Mesenchymal stem cell (in vitro differentiated cells and primary cell): Measurements from ENCODE around the gene FAM241A.

Source experiments
- DNase-seq: peaks from one replicate; pipeline ENCODE4 v3.0.0-alpha.2; 2013
- H2AFZ ChIP-seq: one replicate; pipeline ENCODE4 v1.6.1; 2013; ENCODE audit warnings: low read depth, mild to moderate bottlenecking, control low read depth, inconsistent platforms, low read length, moderate library complexity
- H2AK5ac ChIP-seq: 2 replicates; pipeline ENCODE4 v1.6.1; 2013; ENCODE audit warnings: low read length, moderate library complexity, mild to moderate bottlenecking, inconsistent platforms; ENCODE audit not compliant: severe bottlenecking
- H2BK120ac ChIP-seq: one replicate; pipeline ENCODE4 v1.6.1; 2013; ENCODE audit warnings: low read depth, mild to moderate bottlenecking, inconsistent platforms, low read length, moderate library complexity
- H2BK12ac ChIP-seq, 2 experiments: one replicate each; pipeline ENCODE4 v1.6.1; 2013; ENCODE audit warnings: inconsistent platforms in 2 of 2, low read length in 2 of 2, mild to moderate bottlenecking in 2 of 2, moderate library complexity in 2 of 2, control low read depth in 1 of 2
- H2BK15ac ChIP-seq: one replicate; pipeline ENCODE4 v1.6.1; 2013; ENCODE audit warnings: mild to moderate bottlenecking, low read depth, inconsistent platforms; ENCODE audit not compliant: poor library complexity, severe bottlenecking
- H2BK5ac ChIP-seq: 2 replicates; pipeline ENCODE4 v1.6.1; 2013; ENCODE audit warnings: low read depth, mild to moderate bottlenecking, low read length, control low read depth, inconsistent platforms; ENCODE audit not compliant: poor library complexity, severe bottlenecking
- H3K14ac ChIP-seq, 2 experiments: one replicate each; pipeline ENCODE4 v1.6.1; 2013; ENCODE audit warnings: inconsistent platforms in 2 of 2, low read length in 2 of 2, control low read depth in 1 of 2, mild to moderate bottlenecking in 1 of 2, moderate library complexity in 1 of 2
- H3K18ac ChIP-seq, 2 experiments: one replicate each; pipeline ENCODE4 v1.6.1; 2013; ENCODE audit warnings: inconsistent platforms in 2 of 2, low read length in 2 of 2, control low read depth in 1 of 2, low read depth in 1 of 2, mild to moderate bottlenecking in 1 of 2
- H3K23ac ChIP-seq, 2 experiments: one replicate each; pipeline ENCODE4 v1.6.1; 2013; ENCODE audit warnings: inconsistent platforms in 2 of 2, low read length in 2 of 2, mild to moderate bottlenecking in 2 of 2, moderate library complexity in 2 of 2, control low read depth in 1 of 2
- H3K27ac ChIP-seq: 2 replicates; pipeline ENCODE4 v1.5.1; 2013; ENCODE audit warnings: mild to moderate bottlenecking, moderate library complexity, low read length, control low read depth, inconsistent platforms; ENCODE audit not compliant: poor library complexity, severe bottlenecking
- H3K27me3 ChIP-seq, 2 experiments: 2 replicates each; pipeline versions ENCODE4 v1.6.1 to v1.7.0; 2013; ENCODE audit warnings: low read length in 2 of 2, mild to moderate bottlenecking in 2 of 2, moderate library complexity in 2 of 2, control low read depth in 1 of 2, inconsistent platforms in 1 of 2; ENCODE audit not compliant: control insufficient read depth in 1 of 2, insufficient read depth in 1 of 2
- H3K36me3 ChIP-seq, 2 experiments: 2 replicates each; pipeline versions ENCODE4 v1.6.1 to v1.7.0; 2013; ENCODE audit warnings: low read length in 2 of 2, control low read depth in 1 of 2, inconsistent platforms in 1 of 2, low read depth in 1 of 2, mild to moderate bottlenecking in 1 of 2; ENCODE audit not compliant: insufficient read depth in 2 of 2, control insufficient read depth in 1 of 2
- H3K4ac ChIP-seq, 2 experiments: one replicate each; pipeline ENCODE4 v1.6.1; 2013; ENCODE audit warnings: inconsistent platforms in 2 of 2, low read length in 2 of 2, mild to moderate bottlenecking in 2 of 2, moderate library complexity in 2 of 2, control low read depth in 1 of 2, low read depth in 1 of 2
- H3K4me1 ChIP-seq: 2 replicates; pipeline ENCODE4 v1.6.1; 2013; ENCODE audit warnings: low read depth, low read length, control low read depth; ENCODE audit not compliant: control insufficient read depth, insufficient read depth
- H3K4me2 ChIP-seq: 2 replicates; pipeline ENCODE4 v1.6.1; 2013; ENCODE audit warnings: low read length, mild to moderate bottlenecking, inconsistent platforms; ENCODE audit not compliant: poor library complexity, severe bottlenecking
- H3K4me3 ChIP-seq, 2 experiments: 2 replicates each; pipeline versions ENCODE4 v1.5.1 to v1.7.0; 2013; ENCODE audit warnings: low read length in 2 of 2, mild to moderate bottlenecking in 2 of 2, control low read depth in 1 of 2, low read depth in 1 of 2; ENCODE audit not compliant: insufficient read depth in 1 of 2
- H3K79me1 ChIP-seq: replicated peaks from 2 replicates; pipeline ENCODE4 v1.6.1; 2013; ENCODE audit warnings: mild to moderate bottlenecking, control low read depth, low read length, inconsistent platforms; ENCODE audit not compliant: poor library complexity, severe bottlenecking
- H3K9ac ChIP-seq: 2 replicates; pipeline ENCODE4 v1.7.0; 2013; ENCODE audit warnings: mild to moderate bottlenecking, low read length, moderate library complexity
- H3K9me3 ChIP-seq: 2 replicates; pipeline ENCODE4 v1.7.0; 2013; ENCODE audit warnings: mild to moderate bottlenecking, low read length; ENCODE audit not compliant: control insufficient read depth
- H4K8ac ChIP-seq: one replicate; pipeline ENCODE4 v1.6.1; 2013; ENCODE audit warnings: inconsistent platforms, mild to moderate bottlenecking, low read length, moderate library complexity
- H4K91ac ChIP-seq: one replicate; pipeline ENCODE4 v1.6.1; 2013; ENCODE audit warnings: mild to moderate bottlenecking, low read length, inconsistent platforms
- WGBS: methylation state at CpG from one replicate; pipeline ENCODE4 v1.1.7; 2013; ENCODE audit warnings: mixed read lengths; 5-methylcytosine and 5-hydroxymethylcytosine counted together

Gene FAM241A

DNA sequence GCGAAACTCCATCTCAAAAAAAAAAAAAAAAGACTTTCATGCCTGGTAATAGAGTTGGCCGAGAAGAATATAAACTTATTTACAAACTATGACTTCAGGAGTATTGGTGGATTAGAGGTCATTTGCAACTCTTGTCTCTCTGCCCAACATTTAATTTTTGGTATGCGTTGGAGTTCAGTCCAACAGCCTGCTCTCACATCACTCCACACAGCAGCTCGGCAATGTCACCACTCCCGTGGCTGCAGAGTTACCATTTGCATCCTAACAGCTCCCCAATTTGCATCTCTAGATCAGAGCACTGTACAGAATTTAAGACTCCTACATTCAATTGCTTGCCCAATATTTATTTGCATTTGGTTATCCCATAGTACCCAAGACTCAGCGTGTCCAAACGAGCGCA, 45.4 kb downstream of the FAM241A start:
- no peak overlapping the region for H3K18ac ChIP-seq
- no peak overlapping the region for H2AK5ac ChIP-seq
- no peak for DNase-seq
- no peak overlapping the region for H4K91ac ChIP-seq
- H2AFZ ChIP-seq: no peak overlapping the region
- H2BK120ac ChIP-seq: no peak overlapping the region
- no peaks in the 10 kb centered on the region for H3K4me1 ChIP-seq
- H3K36me3 ChIP-seq: peaks cover 0 to 2% of the 10 kb centered on the region in 2 experiments
- no peak overlapping the region for H2BK5ac ChIP-seq
- no peak overlapping the region for H2BK15ac ChIP-seq
- H3K4me2 ChIP-seq: no peak overlapping the region
- no peaks in the 10 kb centered on the region for H3K79me1 ChIP-seq
- H3K9me3 ChIP-seq: no peaks in the 10 kb centered on the region
- H3K23ac ChIP-seq: no peak overlapping the region
- no peaks in the 10 kb centered on the region for H3K27me3 ChIP-seq
- H3K4ac ChIP-seq: no peak overlapping the region
- H3K27ac ChIP-seq: no peak overlapping the region
- H4K8ac ChIP-seq: no peak overlapping the region
- no peak overlapping the region for H3K4me3 ChIP-seq
- H2BK12ac ChIP-seq: no peak overlapping the region
- WGBS: 92% methylated on average over 6 of the region's 8 CpGs
- H3K9ac ChIP-seq: no peak overlapping the region
- no peak overlapping the region for H3K14ac ChIP-seq

DNA sequence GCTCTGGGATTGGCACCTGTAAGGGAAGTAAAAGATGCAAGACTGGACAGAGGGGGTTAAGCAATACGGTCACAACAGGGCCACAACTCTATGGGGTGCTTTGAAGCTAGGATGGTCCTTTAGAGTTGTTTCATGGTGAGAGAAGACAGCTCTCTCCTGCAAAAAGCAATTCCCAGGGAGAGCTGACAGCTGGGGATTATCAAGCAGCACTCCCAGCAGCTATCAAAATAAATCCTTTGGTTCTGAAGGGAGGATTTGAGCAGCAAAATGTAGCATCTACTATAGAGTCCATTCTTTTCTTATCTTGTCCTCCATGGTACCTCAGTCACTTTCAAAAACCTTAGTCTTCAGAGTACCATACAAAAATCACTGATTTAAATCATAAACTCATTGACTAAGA, 51.2 kb downstream of the FAM241A start:
- no peaks in the 10 kb centered on the region for H3K79me1 ChIP-seq
- H4K8ac ChIP-seq: no peak overlapping the region
- H3K4me3 ChIP-seq: no peak overlapping the region
- no peak overlapping the region for H4K91ac ChIP-seq
- no peak overlapping the region for H2AFZ ChIP-seq
- H2BK120ac ChIP-seq: no peak overlapping the region
- H3K18ac ChIP-seq: no peak overlapping the region
- H3K9ac ChIP-seq: no peak overlapping the region
- H3K27ac ChIP-seq: no peak overlapping the region
- no peak overlapping the region for H3K23ac ChIP-seq
- H2AK5ac ChIP-seq: no peak overlapping the region
- 82% methylated on average over 1 of the region's 1 CpG for WGBS
- H3K9me3 ChIP-seq: no peaks in the 10 kb centered on the region
- no peak overlapping the region for H3K14ac ChIP-seq
- H3K36me3 ChIP-seq: no peaks in the 10 kb centered on the region
- H2BK15ac ChIP-seq: no peak overlapping the region
- no peaks in the 10 kb centered on the region for H3K27me3 ChIP-seq
- no peaks in the 10 kb centered on the region for H3K4me1 ChIP-seq
- H3K4me2 ChIP-seq: no peak overlapping the region
- DNase-seq: no peak
- H3K4ac ChIP-seq: no peak overlapping the region
- H2BK12ac ChIP-seq: no peak overlapping the region
- H2BK5ac ChIP-seq: no peak overlapping the region

DNA sequence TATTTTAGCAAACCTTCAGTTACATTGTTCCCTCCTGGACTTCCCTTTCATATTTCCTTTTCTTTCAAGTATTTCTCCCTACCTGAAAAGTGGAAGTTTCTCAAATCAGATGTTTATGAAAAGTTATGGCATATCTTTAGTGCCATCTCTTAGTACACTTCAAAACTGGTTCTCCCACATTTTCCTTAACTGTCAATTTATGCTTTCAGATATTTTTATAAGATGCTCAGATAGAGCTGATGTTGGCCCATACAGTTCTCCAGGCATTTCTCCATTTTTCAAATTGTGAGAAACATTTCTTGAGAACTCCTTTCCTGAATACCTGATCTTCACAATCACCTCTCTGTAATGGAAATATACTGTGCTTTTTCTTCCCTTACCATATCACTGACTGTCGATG, 53.8 kb downstream of the FAM241A start:
- Histone ChIP-seq H3K27me3 (no peaks in the 10 kb centered on the region), H2AFZ (no peak overlapping the region), H3K36me3 (no peaks in the 10 kb centered on the region), H2BK12ac (no peak overlapping the region), H2BK15ac (no peak overlapping the region), H3K9ac (no peak overlapping the region), H3K4ac (no peak overlapping the region), H2BK120ac (no peak overlapping the region), H3K9me3 (no peaks in the 10 kb centered on the region), H3K4me2 (no peak overlapping the region), H3K23ac (no peak overlapping the region), H3K4me1 (no peaks in the 10 kb centered on the region), H3K18ac (no peak overlapping the region), H4K8ac (no peak overlapping the region), H2BK5ac (no peak overlapping the region), H3K79me1 (no peaks in the 10 kb centered on the region), H4K91ac (no peak overlapping the region), H3K14ac (no peak overlapping the region), H2AK5ac (no peak overlapping the region), H3K27ac (no peak overlapping the region), H3K4me3 (no peak overlapping the region)
- 100% methylated on average over 1 of the region's 1 CpG for WGBS
- no peak for DNase-seq

DNA sequence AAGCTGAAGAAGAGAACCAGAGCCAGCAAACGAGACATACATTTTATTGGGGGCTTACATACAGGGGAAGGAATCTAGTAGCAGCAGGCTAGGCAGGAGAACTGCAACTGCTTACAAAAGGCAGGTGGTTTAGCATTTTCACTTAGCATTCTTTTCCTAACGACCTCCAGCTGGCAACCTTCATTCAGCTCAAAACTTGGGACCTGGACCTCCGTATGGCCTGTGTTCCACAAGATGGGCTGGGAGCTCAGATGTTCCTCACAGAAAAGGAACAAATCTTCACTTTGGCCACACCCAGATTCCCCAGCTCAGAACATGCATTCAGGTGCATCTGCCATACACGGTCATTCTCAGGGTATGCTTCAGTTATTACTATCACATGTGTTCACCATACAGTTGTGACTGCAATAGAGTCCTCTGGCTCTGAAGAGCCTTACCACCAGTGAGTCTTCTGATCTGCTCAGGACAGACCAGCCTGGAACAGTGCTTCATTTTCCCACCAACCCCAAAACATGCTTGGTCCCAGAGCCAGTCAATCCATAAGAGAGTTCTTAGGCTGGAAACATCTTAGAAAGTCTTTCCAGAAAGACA, 56.8 kb downstream of the FAM241A start:
- H3K9ac ChIP-seq: no peak overlapping the region
- H2BK5ac ChIP-seq: no peak overlapping the region
- no peak overlapping the region for H2BK15ac ChIP-seq
- H3K23ac ChIP-seq: no peak overlapping the region
- no peaks in the 10 kb centered on the region for H3K79me1 ChIP-seq
- no peak overlapping the region for H3K14ac ChIP-seq
- no peaks in the 10 kb centered on the region for H3K36me3 ChIP-seq
- no peak overlapping the region for H3K27ac ChIP-seq
- no peaks in the 10 kb centered on the region for H3K4me1 ChIP-seq
- no peak overlapping the region for H3K4me2 ChIP-seq
- WGBS: 68% methylated on average over 4 of the region's 4 CpGs
- no peak for DNase-seq
- no peaks in the 10 kb centered on the region for H3K9me3 ChIP-seq
- no peaks in the 10 kb centered on the region for H3K27me3 ChIP-seq
- no peak overlapping the region for H3K4me3 ChIP-seq
- H3K4ac ChIP-seq: no peak overlapping the region
- no peak overlapping the region for H2BK120ac ChIP-seq
- H3K18ac ChIP-seq: no peak overlapping the region
- no peak overlapping the region for H4K91ac ChIP-seq
- no peak overlapping the region for H2BK12ac ChIP-seq
- no peak overlapping the region for H2AFZ ChIP-seq
- H4K8ac ChIP-seq: no peak overlapping the region
- no peak overlapping the region for H2AK5ac ChIP-seq
